GM23248 (cell line): ENCODE results near the gene CCDC51. TPM values are rescaled to one million over a fixed set of nuclear protein-coding genes. Genes with fewer than 3 reads are reported as not detected.

Source experiments
- DNase-seq: peaks from one replicate; pipeline ENCODE4 v3.0.0-alpha.2; 2015
- H2AFZ ChIP-seq: fragments of 200-600 bp; sonication (generic); 2 replicates; pipeline ENCODE4 v1.6.1; 2016; ENCODE audit warnings: antibody characterized with exemption
- H3F3A ChIP-seq: fragments of 200-600 bp; sonication (generic); 2 replicates; pipeline ENCODE4 v1.6.1; 2016; ENCODE audit warnings: mild to moderate bottlenecking, antibody characterized with exemption, mixed run types; ENCODE audit not compliant: insufficient read depth
- H3K27ac ChIP-seq: fragments of 200-600 bp; sonication (generic); 2 replicates; pipeline ENCODE4 v1.5.1; 2016; ENCODE audit warnings: mild to moderate bottlenecking
- H3K27me3 ChIP-seq: fragments of 200-600 bp; sonication (generic); replicated peaks from 2 replicates; pipeline ENCODE4 v1.6.1; 2016; ENCODE audit warnings: mild to moderate bottlenecking; ENCODE audit not compliant: insufficient read depth
- H3K36me3 ChIP-seq: fragments of 200-600 bp; sonication (generic); 2 replicates; pipeline ENCODE4 v1.6.1; 2016; ENCODE audit warnings: low read depth, mild to moderate bottlenecking
- H3K4me1 ChIP-seq: fragments of 200-600 bp; sonication (generic); 2 replicates; pipeline ENCODE4 v1.6.1; 2016; ENCODE audit warnings: mild to moderate bottlenecking; ENCODE audit not compliant: insufficient read depth
- H3K4me2 ChIP-seq: fragments of 200-600 bp; sonication (generic); one replicate; pipeline ENCODE4 v1.6.1; 2016; ENCODE audit warnings: mild to moderate bottlenecking; ENCODE audit not compliant: unreplicated experiment
- H3K4me3 ChIP-seq: fragments of 200-600 bp; sonication (generic); 2 replicates; pipeline ENCODE4 v1.5.1; 2016; ENCODE audit warnings: mild to moderate bottlenecking
- H3K79me2 ChIP-seq: fragments of 200-600 bp; sonication (generic); 2 replicates; pipeline ENCODE4 v1.6.1; 2016; ENCODE audit warnings: mild to moderate bottlenecking; ENCODE audit not compliant: insufficient read depth
- H3K9ac ChIP-seq: fragments of 200-600 bp; sonication (generic); 2 replicates; pipeline ENCODE4 v1.6.1; 2016; ENCODE audit warnings: mild to moderate bottlenecking
- H3K9me2 ChIP-seq: fragments of 200-600 bp; sonication (generic); 2 replicates; pipeline ENCODE4 v1.6.1; 2016; ENCODE audit warnings: mixed run types, mild to moderate bottlenecking, moderate library complexity; ENCODE audit not compliant: insufficient read depth
- H3K9me3 ChIP-seq: fragments of 200-600 bp; sonication (generic); one replicate; pipeline ENCODE4 v1.6.1; 2017; ENCODE audit warnings: low read depth
- H4K20me1 ChIP-seq: fragments of 200-600 bp; sonication (generic); 2 replicates; pipeline ENCODE4 v1.6.0; 2016; ENCODE audit not compliant: insufficient read depth
- EZH2 ChIP-seq: fragments of 200-600 bp; sonication (generic); IDR thresholded peaks from 2 replicates; pipeline ENCODE4 v1.6.1; 2018; ENCODE audit warnings: antibody characterized with exemption, mild to moderate bottlenecking; ENCODE audit not compliant: insufficient read depth, poor library complexity, severe bottlenecking
- EZH2phosphoT487 ChIP-seq: fragments of 200-600 bp; sonication (generic); IDR thresholded peaks from 2 replicates; pipeline ENCODE4 v1.6.1; 2018; ENCODE audit warnings: antibody characterized with exemption, moderate library complexity, mild to moderate bottlenecking, low read depth; ENCODE audit not compliant: insufficient read depth
- WGBS, 2 experiments: methylation state at CpG; one replicate each; pipeline ENCODE4 v1.1.6; 2015 to 2017; ENCODE audit warnings: low lambda C conversion rate in 2 of 2, low coverage in 1 of 2; ENCODE audit errors: missing lambda C conversion rate in 2 of 2; 5-methylcytosine and 5-hydroxymethylcytosine counted together
- in situ Hi-C: fragments of 300-500 bp; cut with MboI; formaldehyde crosslinking; loops from 2 replicates; pipeline ENCODE4 v1.15.0; 2020
- polyA plus RNA-seq: library from polyadenylated mRNA; unstranded; fragments of >200 nt; fragmentation: Nextera tagmentation; extraction: Ambion mirVana; gene quantifications from 2 replicates; pipeline ENCODE4 v1.2.1, GENCODE V29; 2016
- total RNA-seq: library from RNA; depleted of rRNA; stranded (reverse); fragments of >200 nt; shearing (Covaris generic); gene quantifications from 2 replicates; pipeline ENCODE4 v1.2.3, GENCODE V29; 2014

Gene CCDC51
- total and polyA plus RNA-seq, 2 experiments from 2014 or later: 10.1 to 14.0 TPM

- Histone ChIP-seq H3K79me2 (no peaks in the 10 kb centered on the region), H2AFZ (no peak overlapping the region), H3K4me1 (no peaks in the 10 kb centered on the region), H3K9ac (no peak overlapping the region), H3K9me3 (no peaks in the 10 kb centered on the region), H3K4me2 (no peak overlapping the region), H3K27me3 (no peaks in the 10 kb centered on the region), H3K27ac (no peak overlapping the region), H3F3A (no peaks in the 10 kb centered on the region), H3K36me3 (no peaks in the 10 kb centered on the region), H3K4me3 (no peak overlapping the region), H4K20me1 (no peaks in the 10 kb centered on the region), H3K9me2 (no peaks in the 10 kb centered on the region)
- TF ChIP-seq EZH2: no peak
- TF ChIP-seq EZH2phosphoT487: no peak
- no peak for DNase-seq
- 88 to 91% methylated on average over 8 to 14 of the region's 14 CpGs for WGBS, 2 experiments
- in situ Hi-C loops: no loop called here
Measured at GRCh38 chr3:48417529-48418108, 22.3 kb downstream of the CCDC51 start.

GRCh38 chr3:48416546-48416945 lies 23.4 kb downstream of the CCDC51 start:
- Histone ChIP-seq H3K27me3 (no peaks in the 10 kb centered on the region), H3F3A (no peaks in the 10 kb centered on the region), H3K36me3 (no peaks in the 10 kb centered on the region), H3K9ac (no peak overlapping the region), H4K20me1 (no peaks in the 10 kb centered on the region), H2AFZ (no peak overlapping the region), H3K9me2 (no peaks in the 10 kb centered on the region), H3K4me3 (no peak overlapping the region), H3K9me3 (no peaks in the 10 kb centered on the region), H3K79me2 (no peaks in the 10 kb centered on the region), H3K27ac (no peak overlapping the region), H3K4me1 (no peaks in the 10 kb centered on the region), H3K4me2 (no peak overlapping the region)
- no peak for DNase-seq
- TF ChIP-seq EZH2phosphoT487: no peak
- TF ChIP-seq EZH2: no peak
- WGBS, 2 experiments: 97% methylated on average over 4 of the region's 4 CpGs
- in situ Hi-C loops: no loop called here

- in situ Hi-C loops: no loop called here
- Histone ChIP-seq H3K27me3 (no peaks in the 10 kb centered on the region), H3K9ac (no peak overlapping the region), H3K36me3 (no peaks in the 10 kb centered on the region), H3K4me3 (no peak overlapping the region), H3K9me3 (no peaks in the 10 kb centered on the region), H3K79me2 (no peaks in the 10 kb centered on the region), H3K27ac (no peak overlapping the region), H3K9me2 (no peaks in the 10 kb centered on the region), H3F3A (no peaks in the 10 kb centered on the region), H4K20me1 (no peaks in the 10 kb centered on the region), H3K4me2 (no peak overlapping the region), H2AFZ (no peak overlapping the region), H3K4me1 (no peaks in the 10 kb centered on the region)
- no peak for DNase-seq
- 88 to 91% methylated on average over 14 of the region's 14 CpGs for WGBS, 2 experiments
- TF ChIP-seq EZH2 (no peak), EZH2phosphoT487 (no peak)
Measured at GRCh38 chr3:48416091-48416505, 23.8 kb downstream of the CCDC51 start.

- Histone ChIP-seq H3K4me3 (no peak overlapping the region), H3K27me3 (no peaks in the 10 kb centered on the region), H3K4me2 (no peak overlapping the region), H2AFZ (no peak overlapping the region), H4K20me1 (no peaks in the 10 kb centered on the region), H3K9me3 (no peaks in the 10 kb centered on the region), H3K79me2 (no peaks in the 10 kb centered on the region), H3K9me2 (no peaks in the 10 kb centered on the region), H3K4me1 (no peaks in the 10 kb centered on the region), H3F3A (no peaks in the 10 kb centered on the region), H3K27ac (no peak overlapping the region), H3K36me3 (no peaks in the 10 kb centered on the region), H3K9ac (no peak overlapping the region)
- WGBS, 2 experiments: 88% methylated on average over 18 to 24 of the region's 24 CpGs
- TF ChIP-seq EZH2 (no peak), EZH2phosphoT487 (no peak)
- DNase-seq: no peak
- in situ Hi-C loops: no loop called here
Measured at GRCh38 chr3:48415251-48415953, 24.5 kb downstream of the CCDC51 start.
